Measurements from ENCODE around the gene LRRC2.
"Not testable (repeated sequence)": the region's sequence is repeated elsewhere in the genome, so short reads cannot be mapped to it uniquely, and the experiment has no call there.

Gene LRRC2

GRCh38 chr3:46522201-46522600, 43.9 kb downstream of the LRRC2 start:
- DNase-seq = not testable (repeated sequence)

GRCh38 chr3:46521096-46521495, 45.0 kb downstream of the LRRC2 start:
- DNase-seq = no peak

DNA sequence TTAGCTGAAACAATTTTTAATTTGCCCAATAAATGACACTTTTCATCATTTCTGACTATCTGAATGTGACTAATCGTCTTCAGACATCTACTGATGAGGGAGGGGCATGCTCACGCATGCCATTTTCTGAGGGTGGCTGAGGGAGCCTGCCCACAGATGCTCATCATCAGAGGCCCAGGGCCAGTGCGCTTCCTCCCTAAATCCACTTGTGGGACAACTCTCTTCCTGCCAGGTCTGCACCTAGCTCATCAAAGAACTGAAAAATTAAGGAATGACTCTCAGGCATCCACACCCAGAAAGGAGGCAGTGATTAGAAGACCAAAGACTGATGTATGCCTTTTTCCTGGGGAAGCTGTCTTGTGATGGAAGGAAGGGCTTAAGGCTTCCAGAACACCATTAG, 45.6 kb downstream of the LRRC2 start:
- no peak for DNase-seq

DNA sequence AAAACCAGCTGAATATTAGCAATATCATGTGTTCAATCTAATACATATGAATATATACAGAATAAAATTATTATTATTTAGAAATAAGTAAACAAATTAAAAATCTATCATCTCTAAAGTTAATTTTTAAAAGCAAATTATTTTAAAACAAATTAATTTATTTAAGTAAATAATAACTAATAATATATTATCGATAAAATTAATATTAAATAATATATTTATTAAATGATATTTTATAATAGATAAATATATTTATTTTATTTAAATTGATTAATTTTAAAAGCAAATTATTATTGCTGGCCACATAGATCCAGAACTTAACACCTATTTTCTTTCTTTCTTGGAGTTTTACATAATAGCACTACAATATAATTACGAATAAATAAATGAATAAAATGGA, 46.1 kb downstream of the LRRC2 start:
- no peak for DNase-seq

- no peak for DNase-seq
Measured at GRCh38 chr3:46517784-46518181, 48.3 kb downstream of the LRRC2 start.

DNA sequence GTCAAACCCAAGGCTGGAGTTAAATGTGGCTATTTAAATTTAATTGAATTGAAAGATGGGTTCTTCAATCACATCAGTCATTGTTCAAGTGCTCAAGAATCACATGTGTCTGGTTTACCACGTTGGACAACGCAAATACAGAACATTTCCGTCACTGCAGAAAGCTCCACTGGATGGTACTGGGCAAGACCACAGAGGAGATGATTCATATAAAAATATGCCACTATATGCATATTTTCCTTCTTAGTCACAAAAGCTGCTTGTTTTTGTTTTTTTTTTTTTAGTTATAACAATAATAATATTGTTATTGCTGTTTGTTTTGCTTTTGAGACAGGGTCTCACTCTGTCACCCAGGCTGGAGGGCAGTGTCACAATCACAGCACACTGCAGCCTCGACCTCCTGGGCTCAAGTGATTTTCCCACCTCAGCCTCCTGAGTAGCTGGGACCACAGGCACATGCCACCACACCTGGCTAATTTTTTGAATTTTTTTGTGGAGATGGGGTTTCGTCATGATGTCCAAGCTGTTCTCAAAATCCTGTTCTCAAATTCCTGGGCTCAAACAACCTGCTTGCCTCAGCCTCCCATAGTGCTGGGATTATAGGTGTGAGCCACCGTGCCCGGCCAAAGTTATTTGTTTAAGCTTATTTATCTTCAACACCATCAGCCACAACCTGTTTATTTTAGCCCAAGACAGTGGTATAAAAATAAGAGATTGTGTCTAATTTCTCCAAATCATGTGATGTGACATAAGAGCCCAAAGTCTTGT, 48.9 kb downstream of the LRRC2 start:
- no peak for DNase-seq

DNA sequence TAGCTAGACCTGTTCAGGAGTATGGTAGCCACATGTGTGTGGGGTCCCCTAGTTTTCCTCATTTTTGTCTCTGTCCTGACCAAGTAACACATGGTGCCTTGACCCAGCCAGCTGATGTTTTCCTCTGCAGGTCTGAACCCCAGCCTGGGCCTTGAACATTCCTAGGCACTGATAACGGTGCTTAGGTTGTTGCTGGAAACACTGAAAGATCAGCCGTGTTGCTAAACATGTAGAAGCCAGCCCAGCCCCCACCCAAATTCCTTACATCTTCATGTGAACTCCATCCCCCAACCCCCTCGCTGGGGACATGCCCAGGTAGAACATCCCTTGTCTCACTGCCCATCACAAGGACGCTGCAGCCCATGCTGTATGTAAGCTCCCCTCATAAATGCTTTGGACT, 49.6 kb downstream of the LRRC2 start:
- no peak for DNase-seq

DNA sequence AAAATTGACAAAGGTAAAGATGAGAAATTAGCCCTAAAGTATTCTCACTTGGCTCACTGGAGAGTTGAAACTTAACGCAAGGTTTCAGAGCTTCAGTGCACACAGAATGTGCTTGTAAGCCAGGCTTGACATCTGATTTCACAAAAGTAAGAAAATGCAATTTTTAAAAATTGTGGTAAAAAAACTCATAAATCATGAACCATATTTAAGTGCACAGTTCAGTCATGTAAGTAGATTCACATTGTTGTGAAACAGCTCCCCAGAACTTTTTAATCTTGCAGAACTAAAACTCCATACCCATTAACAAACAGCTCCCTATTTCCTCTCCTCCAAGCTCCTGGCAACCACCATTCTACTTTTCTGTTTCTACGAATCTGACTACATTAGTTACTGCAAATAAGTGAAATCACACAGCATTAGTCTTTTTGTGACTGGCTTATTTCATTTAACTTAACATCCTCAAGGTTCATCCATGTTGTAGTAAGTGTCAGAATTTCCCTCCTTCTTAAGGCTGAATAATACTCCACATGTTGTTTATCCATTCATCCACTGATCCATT, 53.8 kb downstream of the LRRC2 start:
- no peak for DNase-seq

GRCh38 chr3:46509661-46510187, 56.4 kb downstream of the LRRC2 start:
- no peak for DNase-seq

DNA sequence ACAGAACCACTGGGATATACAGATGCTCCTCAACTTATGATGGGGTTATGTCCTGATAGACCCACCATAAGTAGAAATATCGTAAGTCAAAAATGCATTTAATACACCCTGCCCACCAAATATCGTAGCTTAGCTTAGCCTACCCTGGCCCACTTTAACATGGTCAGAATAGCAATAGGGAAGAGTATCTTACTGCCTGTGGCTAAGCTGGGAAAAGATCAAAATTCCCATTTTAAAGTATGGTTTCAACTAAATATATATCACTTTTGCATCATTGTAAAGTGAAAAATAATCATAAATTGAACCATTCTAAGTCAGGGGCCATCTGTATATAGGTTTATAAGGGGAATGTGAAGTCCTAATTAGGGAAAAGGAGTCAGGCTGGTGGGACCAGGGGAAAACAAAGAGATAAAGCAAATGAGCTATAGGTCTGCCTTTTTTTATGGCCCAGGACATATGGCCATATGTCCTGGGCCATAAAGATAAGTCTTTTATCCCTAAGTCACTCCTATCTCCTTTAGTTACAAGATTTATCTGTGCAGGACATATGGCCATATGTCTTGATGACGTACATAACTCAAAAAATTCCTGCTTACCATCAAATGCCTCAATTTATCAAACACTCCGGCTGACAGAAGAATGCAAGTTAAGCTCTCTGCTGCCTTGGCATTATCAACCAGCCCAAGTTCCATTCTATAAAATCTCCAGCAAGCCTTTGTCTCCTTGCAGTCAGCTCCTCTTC, 57.1 kb downstream of the LRRC2 start:
- DNase-seq = no peak

DNA sequence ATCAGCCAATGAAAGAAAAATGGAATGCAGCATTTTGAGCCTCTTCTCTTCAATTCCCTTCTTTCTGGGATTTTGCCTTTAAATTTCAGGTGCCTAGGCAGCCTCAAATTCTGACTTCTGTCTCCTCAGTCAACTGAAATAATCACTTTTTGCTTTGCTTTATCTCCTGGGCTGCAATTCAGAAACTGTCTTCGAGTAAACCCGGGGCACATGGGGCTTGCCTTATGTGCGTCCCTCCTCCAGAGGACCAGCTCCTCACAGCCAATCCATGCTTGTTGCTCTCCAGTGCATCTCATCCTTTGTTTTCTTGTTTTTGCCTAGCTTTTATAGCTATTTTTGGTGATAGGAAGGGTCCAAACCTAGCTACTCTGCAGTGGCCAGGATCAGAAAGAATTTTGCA, 59.6 kb downstream of the LRRC2 start:
- no peak for DNase-seq

GRCh38 chr3:46505953-46506352, 60.1 kb downstream of the LRRC2 start:
- DNase-seq = no peak

DNA sequence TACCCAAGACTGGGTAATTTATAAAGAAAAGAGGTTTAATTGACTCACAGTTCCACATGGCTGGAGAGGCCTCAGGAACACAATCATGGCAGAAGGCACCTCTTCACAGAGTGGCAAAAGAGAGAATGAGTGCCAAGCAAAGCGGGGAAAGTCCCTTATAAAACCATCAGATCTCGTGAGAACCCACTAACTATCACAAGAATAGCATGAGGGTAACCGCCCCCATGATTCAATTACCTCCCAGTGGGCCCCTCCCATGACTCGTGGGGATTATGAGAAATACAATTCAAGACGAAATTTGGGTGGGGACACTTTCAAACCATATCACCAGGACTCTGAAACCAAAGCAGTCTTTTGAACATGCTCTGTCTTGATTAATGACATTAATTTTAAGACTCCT, 61.3 kb downstream of the LRRC2 start:
- DNase-seq = no peak

- no peak for DNase-seq
Measured at GRCh38 chr3:46503200-46503874, 62.8 kb downstream of the LRRC2 start.

DNA sequence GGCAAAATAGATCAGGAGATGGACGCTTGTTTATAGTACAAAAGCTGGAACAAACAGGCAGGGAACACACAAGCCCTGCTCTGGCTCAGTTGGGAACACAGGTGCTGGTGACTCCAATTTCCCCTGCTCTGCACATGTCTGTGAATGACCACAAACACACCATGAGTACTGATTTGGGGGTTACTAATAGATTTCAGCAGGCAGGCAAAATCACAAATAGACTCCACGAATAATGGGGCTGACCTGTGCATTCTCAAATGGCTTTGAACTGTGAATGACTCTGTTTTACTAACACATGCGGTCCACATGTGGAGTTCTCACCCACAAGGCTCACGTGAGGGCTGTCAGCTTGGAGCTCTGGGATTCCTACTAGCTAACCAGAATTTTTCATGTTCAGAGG, 64.4 kb downstream of the LRRC2 start:
- no peak for DNase-seq

- DNase-seq = no peak
Measured at GRCh38 chr3:46500656-46501635, 65.2 kb downstream of the LRRC2 start.

DNA sequence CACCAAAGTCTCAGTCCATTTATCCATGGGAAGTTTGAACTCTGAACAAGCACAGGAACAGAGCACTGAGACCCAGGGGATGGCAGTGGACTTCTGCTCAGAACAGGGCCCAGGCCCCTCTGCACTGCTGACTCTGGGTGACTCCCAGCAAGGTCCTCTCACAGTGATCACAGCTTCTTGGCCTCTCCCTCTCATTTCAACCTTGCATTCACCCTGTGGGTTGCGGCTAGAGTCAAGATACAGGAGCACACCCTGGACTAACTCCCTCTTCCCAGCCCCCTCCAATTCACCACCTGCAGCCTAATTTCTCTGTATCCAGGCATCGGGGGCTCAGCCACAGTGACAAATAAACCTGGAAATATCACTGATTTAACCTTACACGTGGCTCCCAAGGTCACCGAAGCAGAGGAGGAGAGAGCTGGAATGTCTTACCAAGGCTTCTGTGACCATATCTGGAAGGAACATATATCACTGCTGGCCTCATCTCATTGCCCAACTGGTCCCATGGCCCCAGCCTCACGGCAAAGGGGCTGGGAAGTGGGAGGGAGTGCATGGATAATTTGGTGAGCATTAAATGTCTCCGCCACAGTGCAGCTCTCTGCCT, 67.1 kb downstream of the LRRC2 start:
- no peak for DNase-seq

DNA sequence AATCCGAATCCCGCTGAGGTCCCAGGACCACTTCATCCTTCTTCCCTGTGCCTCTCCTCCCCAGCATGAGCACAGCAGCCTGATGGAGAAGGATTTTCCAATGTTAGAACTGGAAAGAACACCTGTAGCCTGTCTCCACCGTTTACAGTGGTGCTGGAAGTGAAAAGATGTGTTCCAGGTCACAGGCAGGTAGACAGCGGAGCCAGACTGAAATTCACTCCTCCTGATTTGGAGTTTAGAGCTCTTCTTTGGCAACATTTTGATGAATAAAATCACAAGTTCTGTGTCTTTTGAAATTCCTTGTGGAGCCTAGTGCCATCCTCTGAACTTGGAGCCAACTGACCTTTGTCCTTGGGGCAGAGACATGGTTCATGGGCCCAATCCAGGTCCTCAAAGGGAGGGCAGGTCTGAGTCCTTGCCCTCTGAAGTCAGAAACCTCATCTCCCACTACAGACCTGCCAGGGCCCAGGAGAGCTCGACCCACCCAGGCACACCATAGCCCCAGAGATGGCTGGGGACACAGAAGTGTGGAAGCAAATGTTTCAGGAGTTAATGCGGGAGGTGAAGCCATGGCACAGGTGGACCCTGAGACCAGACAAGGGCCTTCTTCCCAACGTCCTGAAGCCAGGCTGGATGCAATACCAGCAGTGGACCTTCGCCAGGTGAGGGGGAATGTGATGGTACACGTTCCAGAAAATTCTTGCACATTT, 68.4 kb downstream of the LRRC2 start, which contains the start of gene RTP3:
Gene RTP3 (plus strand): TSS at position 421 of the 710 bp plus-strand sequence. CDS start 87 bp downstream, at position 508.
- DNase-seq = no peak

GRCh38 chr3:46496746-46497555, 69.2 kb downstream of the LRRC2 start:
- no peak for DNase-seq

DNA sequence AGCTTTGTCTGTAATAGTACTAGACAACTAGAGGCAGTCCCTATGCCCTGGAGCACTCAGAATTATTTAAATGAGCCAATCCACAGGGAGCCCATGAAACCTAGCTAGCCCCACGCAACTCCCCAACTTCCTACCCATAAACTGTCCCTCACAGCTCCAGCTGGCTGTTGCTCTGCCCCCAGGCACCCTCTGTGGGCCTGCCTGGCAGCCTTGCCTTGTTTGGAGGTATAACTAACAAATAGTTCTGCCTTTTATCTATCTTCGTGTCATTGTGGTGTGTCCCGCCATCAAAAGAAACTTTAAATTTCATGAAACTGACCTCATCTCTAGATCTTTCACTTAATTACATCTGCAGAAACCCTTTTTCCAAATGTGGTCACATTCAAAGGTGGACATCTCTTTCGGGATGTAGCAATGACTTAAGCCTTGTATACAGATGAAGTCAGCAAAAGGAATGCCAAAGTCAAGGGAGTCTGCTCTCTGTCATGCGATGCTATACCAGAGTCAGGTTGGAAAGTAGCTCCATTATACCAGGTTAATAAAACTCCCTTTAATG, 70.1 kb downstream of the LRRC2 start:
- peak; percentile 90 for DNase-seq

Measured in islet precursor cell (in vitro differentiated cells).